Smooth muscle cell (in vitro differentiated cells): Measurements from ENCODE around the gene CUEDC1. TPM values are rescaled to one million over a fixed set of nuclear protein-coding genes. Genes with fewer than 3 reads are reported as not detected.

Source experiments
- DNase-seq: peaks from one replicate; lab custom pipeline; 2025; ENCODE audit not compliant: unreplicated experiment; lab: John Stamatoyannopoulos, UW
- H2AFZ ChIP-seq: fragments of 200-600 bp; sonication (generic); 2 replicates; pipeline ENCODE4 v1.6.0; 2016; ENCODE audit warnings: antibody characterized with exemption, low read depth, mild to moderate bottlenecking
- H3F3A ChIP-seq: fragments of 200-600 bp; sonication (generic); 2 replicates; pipeline ENCODE4 v1.6.0; 2017; ENCODE audit warnings: antibody characterized with exemption, low read depth
- H3K27ac ChIP-seq: fragments of 200-600 bp; sonication (generic); 2 replicates; pipeline ENCODE4 v1.5.1; 2016; ENCODE audit warnings: low read depth, mild to moderate bottlenecking
- H3K27me3 ChIP-seq: fragments of 200-600 bp; sonication (generic); 2 replicates; pipeline ENCODE4 v1.6.1; 2016; ENCODE audit warnings: low read depth, mild to moderate bottlenecking
- H3K36me3 ChIP-seq: fragments of 200-600 bp; sonication (generic); 2 replicates; pipeline ENCODE4 v1.5.1; 2016; ENCODE audit warnings: low read depth
- H3K4me1 ChIP-seq: fragments of 200-600 bp; sonication (generic); 2 replicates; pipeline ENCODE4 v1.5.1; 2016; ENCODE audit warnings: low read depth
- H3K4me2 ChIP-seq: fragments of 200-600 bp; sonication (generic); 2 replicates; pipeline ENCODE4 v1.6.0; 2016; ENCODE audit warnings: mild to moderate bottlenecking
- H3K4me3 ChIP-seq: fragments of 200-600 bp; sonication (generic); 2 replicates; pipeline ENCODE4 v1.5.1; 2016; ENCODE audit warnings: mild to moderate bottlenecking
- H3K79me2 ChIP-seq: fragments of 200-600 bp; sonication (generic); 2 replicates; pipeline ENCODE4 v1.6.0; 2016; ENCODE audit warnings: low read depth, mild to moderate bottlenecking
- H3K9ac ChIP-seq: fragments of 200-600 bp; sonication (generic); 2 replicates; pipeline ENCODE4 v1.6.0; 2016; ENCODE audit warnings: low read depth
- H3K9me3 ChIP-seq: fragments of 200-600 bp; sonication (generic); replicated peaks from 2 replicates; pipeline ENCODE4 v1.5.1; 2016; ENCODE audit warnings: low read depth
- H4K20me1 ChIP-seq: fragments of 200-600 bp; sonication (generic); 2 replicates; pipeline ENCODE4 v1.6.0; 2016; ENCODE audit warnings: low read depth
- WGBS: methylation state at CpG from one replicate; pipeline ENCODE4 v1.1.7; 2016; ENCODE audit warnings: low lambda C conversion rate; 5-methylcytosine and 5-hydroxymethylcytosine counted together
- polyA plus RNA-seq: library from polyadenylated mRNA; unstranded; fragments of >200 nt; fragmentation: Nextera tagmentation; extraction: Ambion mirVana; gene quantifications from 2 replicates; pipeline ENCODE4 v1.2.1, GENCODE V29; 2016
- total RNA-seq: library from RNA; depleted of rRNA; stranded (reverse); fragments of >200 nt; gene quantifications from 2 replicates; pipeline ENCODE4 v1.2.3, GENCODE V29; 2014
- TF ChIP-seq, protein P1 (sequence below): fragments of 200-600 bp; sonication (generic); IDR thresholded peaks from 2 replicates; pipeline ENCODE4 v1.5.1; 2017; ENCODE audit warnings: borderline replicate concordance, mild to moderate bottlenecking, antibody characterized with exemption; ENCODE audit not compliant: insufficient read depth, poor library complexity, severe bottlenecking

Gene CUEDC1
- total and polyA plus RNA-seq, 2 experiments from 2014 or later: 11.1 to 11.7 TPM

- H3K4me3 ChIP-seq: no peak overlapping the region
- H3K4me2 ChIP-seq: no peak overlapping the region
- H3K9me3 ChIP-seq: no peaks in the 10 kb centered on the region
- no peak overlapping the region for H3K27ac ChIP-seq
- H2AFZ ChIP-seq: no peak overlapping the region
- H4K20me1 ChIP-seq: no peaks in the 10 kb centered on the region
- TF ChIP-seq, protein P1, sequence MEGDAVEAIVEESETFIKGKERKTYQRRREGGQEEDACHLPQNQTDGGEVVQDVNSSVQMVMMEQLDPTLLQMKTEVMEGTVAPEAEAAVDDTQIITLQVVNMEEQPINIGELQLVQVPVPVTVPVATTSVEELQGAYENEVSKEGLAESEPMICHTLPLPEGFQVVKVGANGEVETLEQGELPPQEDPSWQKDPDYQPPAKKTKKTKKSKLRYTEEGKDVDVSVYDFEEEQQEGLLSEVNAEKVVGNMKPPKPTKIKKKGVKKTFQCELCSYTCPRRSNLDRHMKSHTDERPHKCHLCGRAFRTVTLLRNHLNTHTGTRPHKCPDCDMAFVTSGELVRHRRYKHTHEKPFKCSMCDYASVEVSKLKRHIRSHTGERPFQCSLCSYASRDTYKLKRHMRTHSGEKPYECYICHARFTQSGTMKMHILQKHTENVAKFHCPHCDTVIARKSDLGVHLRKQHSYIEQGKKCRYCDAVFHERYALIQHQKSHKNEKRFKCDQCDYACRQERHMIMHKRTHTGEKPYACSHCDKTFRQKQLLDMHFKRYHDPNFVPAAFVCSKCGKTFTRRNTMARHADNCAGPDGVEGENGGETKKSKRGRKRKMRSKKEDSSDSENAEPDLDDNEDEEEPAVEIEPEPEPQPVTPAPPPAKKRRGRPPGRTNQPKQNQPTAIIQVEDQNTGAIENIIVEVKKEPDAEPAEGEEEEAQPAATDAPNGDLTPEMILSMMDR: no peak
- H3K79me2 ChIP-seq: no peaks in the 10 kb centered on the region
- DNase-seq: no peak
- H3K4me1 ChIP-seq: no peaks in the 10 kb centered on the region
- 93% methylated on average over 5 of the region's 5 CpGs for WGBS
- H3F3A ChIP-seq: no peaks in the 10 kb centered on the region
- H3K9ac ChIP-seq: no peak overlapping the region
- H3K36me3 ChIP-seq: no peaks in the 10 kb centered on the region
- H3K27me3 ChIP-seq: no peaks in the 10 kb centered on the region
These were observed 11.0 kb upstream of the CUEDC1 start for GRCh38 chr17:57966246-57966645.

DNA sequence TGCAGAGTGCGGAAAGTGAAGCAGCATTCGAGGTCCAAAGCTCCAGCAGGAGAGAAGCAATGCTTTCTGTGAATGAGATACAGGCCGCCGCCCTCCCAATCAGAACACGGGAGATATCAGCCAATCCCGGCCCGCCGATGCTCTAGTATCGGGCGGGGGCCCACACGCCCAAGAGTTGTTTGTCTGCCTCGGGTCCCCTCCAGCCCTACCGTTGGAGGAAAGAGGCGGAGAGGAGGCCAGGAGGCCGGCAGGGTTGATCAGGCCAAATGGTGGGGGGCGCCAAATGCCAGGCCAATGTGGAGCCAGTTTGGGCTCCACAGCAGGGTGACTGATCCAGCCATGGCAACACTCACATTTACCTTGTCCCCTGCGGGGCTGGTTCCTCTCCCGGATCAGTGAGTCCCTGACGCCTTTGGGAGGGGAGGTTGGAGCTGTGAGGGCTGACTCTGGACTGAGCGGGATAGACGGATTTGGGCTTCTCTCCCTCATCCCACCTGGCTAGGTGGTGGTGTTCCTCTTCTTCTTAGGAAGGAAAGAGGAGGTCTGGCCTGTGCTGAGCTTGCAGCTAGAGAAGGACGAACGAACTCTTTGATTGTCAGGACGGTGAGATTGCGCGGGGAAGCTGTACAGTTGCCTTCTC lies 10.4 kb upstream of the CUEDC1 start:
- Histone ChIP-seq H3K36me3 (no peaks in the 10 kb centered on the region), H3K9me3 (no peaks in the 10 kb centered on the region), H3K4me2 (no peak overlapping the region), H3K9ac (no peak overlapping the region), H2AFZ (no peak overlapping the region), H3K27me3 (no peaks in the 10 kb centered on the region), H3F3A (no peaks in the 10 kb centered on the region), H3K79me2 (no peaks in the 10 kb centered on the region), H3K27ac (no peak overlapping the region), H3K4me3 (no peak overlapping the region), H4K20me1 (no peaks in the 10 kb centered on the region), H3K4me1 (no peaks in the 10 kb centered on the region)
- no peak for DNase-seq
- 94% methylated on average over 26 of the region's 26 CpGs for WGBS
- TF ChIP-seq, protein P1: no peak

DNA sequence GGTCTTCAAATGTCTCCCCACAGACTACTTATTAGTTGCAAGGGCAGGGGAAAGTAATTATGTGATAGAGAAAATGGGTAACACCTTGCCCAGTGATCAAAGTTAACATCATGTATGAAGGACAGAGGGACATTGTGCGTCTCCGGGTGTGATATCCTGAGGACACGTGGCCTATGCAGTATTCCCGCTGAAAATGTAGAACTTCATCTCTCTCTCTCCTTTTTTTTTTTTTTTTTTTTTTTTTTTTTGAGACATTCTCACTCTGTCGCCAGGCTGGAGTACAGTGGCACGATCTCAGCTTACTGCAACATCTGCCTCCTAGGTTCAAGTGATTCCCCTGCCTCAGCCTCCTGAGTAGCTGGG lies 7.9 kb upstream of the CUEDC1 start:
- no peaks in the 10 kb centered on the region for H3K9me3 ChIP-seq
- TF ChIP-seq, protein P1: no peak
- H3K36me3 ChIP-seq: no peaks in the 10 kb centered on the region
- no peaks in the 10 kb centered on the region for H3F3A ChIP-seq
- H3K4me1 ChIP-seq: no peaks in the 10 kb centered on the region
- H3K27me3 ChIP-seq: no peaks in the 10 kb centered on the region
- no peak overlapping the region for H2AFZ ChIP-seq
- no peak for DNase-seq
- H3K4me2 ChIP-seq: no peak overlapping the region
- H3K27ac ChIP-seq: no peak overlapping the region
- H3K9ac ChIP-seq: no peak overlapping the region
- WGBS: 97% methylated on average over 6 of the region's 6 CpGs
- no peak overlapping the region for H3K4me3 ChIP-seq
- H3K79me2 ChIP-seq: no peaks in the 10 kb centered on the region
- no peaks in the 10 kb centered on the region for H4K20me1 ChIP-seq
